Neutrophil (primary cell): Measurements from ENCODE around the gene ACTA1.
"Not testable (repeated sequence)": the region's sequence is repeated elsewhere in the genome, so short reads cannot be mapped to it uniquely, and the experiment has no call there.

Source experiments
- H3K27ac ChIP-seq: fragments of 200-600 bp; sonication (generic); 2 replicates; pipeline ENCODE4 v1.5.1; 2016; ENCODE audit warnings: mild to moderate bottlenecking, moderate library complexity
- H3K27me3 ChIP-seq: fragments of 200-600 bp; sonication (generic); 2 replicates; pipeline ENCODE4 v1.6.0; 2016; ENCODE audit warnings: mild to moderate bottlenecking
- H3K36me3 ChIP-seq: fragments of 200-600 bp; sonication (generic); 2 replicates; pipeline ENCODE4 v1.5.1; 2017
- H3K4me1 ChIP-seq, 2 experiments: fragments of 200-600 bp in 1 of 2; sonication (generic) in 1 of 2; 1 replicate in 1 of 2; 2 replicates in 1 of 2; pipeline versions ENCODE4 v1.5.1 to v1.6.1; 2013 to 2016; ENCODE audit warnings: low read depth in 1 of 2, low read length in 1 of 2, mild to moderate bottlenecking in 1 of 2, moderate library complexity in 1 of 2; ENCODE audit not compliant: control insufficient read depth in 1 of 2, insufficient read depth in 1 of 2
- H3K4me3 ChIP-seq, 2 experiments: fragments of 200-600 bp in 1 of 2; sonication (generic) in 1 of 2; 1 replicate in 1 of 2; 2 replicates in 1 of 2; pipeline ENCODE4 v1.5.1; 2013 to 2016; ENCODE audit warnings: low read depth in 1 of 2, low read length in 1 of 2, mild to moderate bottlenecking in 1 of 2, moderate library complexity in 1 of 2
- H3K9me3 ChIP-seq: fragments of 200-600 bp; sonication (generic); 2 replicates; pipeline ENCODE4 v1.5.1; 2016
- CTCF ChIP-seq: fragments of 200-600 bp; sonication (generic); IDR thresholded peaks from 2 replicates; pipeline ENCODE4 v1.5.1; 2016; ENCODE audit warnings: antibody characterized with exemption

Gene ACTA1

GRCh38 chr1:229428256-229428655 lies 5.6 kb downstream of the ACTA1 start:
- Histone ChIP-seq H3K9me3 (no peaks in the 10 kb centered on the region), H3K27ac (no peak overlapping the region), H3K36me3 (no peaks in the 10 kb centered on the region), H3K4me3 (no peak overlapping the region), H3K27me3 (peaks cover 89% of the 10 kb centered on the region), H3K4me1 (peaks cover 0 to 9% of the 10 kb centered on the region in 2 experiments)
- TF ChIP-seq CTCF, result no peak

DNA sequence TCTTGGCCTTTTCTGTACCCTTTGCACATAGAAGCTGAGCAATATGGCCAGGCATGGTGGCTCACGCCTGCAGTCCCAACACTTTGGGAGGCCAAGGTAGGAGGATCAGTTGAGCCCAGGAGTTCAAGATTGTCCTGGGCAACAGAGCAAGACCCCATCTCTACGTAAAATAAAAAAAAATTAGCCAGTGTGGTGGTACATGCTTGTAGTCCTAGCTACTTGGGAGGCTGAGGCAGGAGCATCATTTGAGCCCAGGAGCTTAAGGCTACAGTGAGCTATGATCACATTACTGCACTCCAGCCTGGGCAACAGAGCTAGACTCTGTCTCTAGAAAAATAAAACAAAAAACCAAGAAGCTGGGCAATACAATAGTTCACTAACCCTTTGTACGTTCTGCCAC lies 6.3 kb downstream of the ACTA1 start:
- no peak for TF ChIP-seq CTCF
- Histone ChIP-seq H3K9me3 (no peaks in the 10 kb centered on the region), H3K27me3 (peaks cover 87% of the 10 kb centered on the region), H3K27ac (no peak overlapping the region), H3K4me1 (peaks cover 0 to 9% of the 10 kb centered on the region in 2 experiments), H3K4me3 (no peak overlapping the region), H3K36me3 (no peaks in the 10 kb centered on the region)

- no peaks in the 10 kb centered on the region for H3K4me1 ChIP-seq
- no peak overlapping the region for H3K27ac ChIP-seq
- TF ChIP-seq CTCF, result no peak
- no peaks in the 10 kb centered on the region for H3K36me3 ChIP-seq
- no peak overlapping the region for H3K4me3 ChIP-seq
- H3K27me3 ChIP-seq, result peaks cover 76% of the 10 kb centered on the region
- H3K9me3 ChIP-seq, result no peaks in the 10 kb centered on the region
Measured at GRCh38 chr1:229425564-229426159, 8.2 kb downstream of the ACTA1 start.

- H3K27ac ChIP-seq, result no peak overlapping the region
- H3K27me3 ChIP-seq, result peaks cover 41% of the 10 kb centered on the region
- TF ChIP-seq CTCF, result no peak
- H3K9me3 ChIP-seq, result no peaks in the 10 kb centered on the region
- H3K36me3 ChIP-seq, result no peaks in the 10 kb centered on the region
- peaks cover 0 to 6% of the 10 kb centered on the region in 2 experiments for H3K4me1 ChIP-seq
- no peak overlapping the region for H3K4me3 ChIP-seq
Measured at GRCh38 chr1:229420765-229421164, 13.1 kb downstream of the ACTA1 start.

DNA sequence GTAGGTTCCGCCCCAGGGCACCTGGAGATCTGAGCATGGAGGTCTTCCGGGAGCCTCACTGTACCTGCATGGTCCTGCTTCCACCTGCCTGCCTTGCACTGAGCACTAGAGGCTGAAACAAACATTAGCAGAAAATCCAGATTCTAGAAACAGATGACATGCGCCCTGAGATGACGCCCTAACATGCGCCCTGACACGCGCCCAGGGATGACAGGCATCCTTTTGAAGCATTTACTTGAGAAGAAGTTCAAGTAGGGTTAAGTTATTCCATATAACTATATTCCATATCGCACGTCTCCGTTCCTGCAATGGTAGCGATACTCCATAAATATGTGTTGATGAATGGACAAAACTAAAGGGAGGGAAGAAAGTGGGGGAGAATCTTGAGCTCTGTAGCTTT lies 13.7 kb downstream of the ACTA1 start:
- Histone ChIP-seq H3K27me3 (peaks cover 38% of the 10 kb centered on the region), H3K9me3 (no peaks in the 10 kb centered on the region), H3K4me1 (peaks cover 0 to 10% of the 10 kb centered on the region in 2 experiments), H3K4me3 (no peak overlapping the region), H3K36me3 (no peaks in the 10 kb centered on the region), H3K27ac (no peak overlapping the region)
- no peak for TF ChIP-seq CTCF

- H3K36me3 ChIP-seq, H3K27ac ChIP-seq, H3K4me1 ChIP-seq, H3K9me3 ChIP-seq, H3K4me3 ChIP-seq: not testable (repeated sequence)
- H3K27me3 ChIP-seq, result peaks cover 42% of the 10 kb centered on the region
Measured at GRCh38 chr1:229418586-229418985, 15.3 kb downstream of the ACTA1 start.

GRCh38 chr1:229412810-229413209 lies 21.1 kb downstream of the ACTA1 start:
- not testable (repeated sequence) for H3K4me1 ChIP-seq, H3K36me3 ChIP-seq, H3K9me3 ChIP-seq, H3K4me3 ChIP-seq, H3K27ac ChIP-seq
- H3K27me3 ChIP-seq, result peaks cover 73% of the 10 kb centered on the region
